Bronchial epithelial cell (primary cell): ENCODE results near the gene EPSTI1. TPM values are rescaled to one million over a fixed set of nuclear protein-coding genes. Genes with fewer than 3 reads are reported as not detected.
A peak's percentile ranks its signal among the peaks of the same experiment; 100 is the strongest.
"Not testable (repeated sequence)": the region's sequence is repeated elsewhere in the genome, so short reads cannot be mapped to it uniquely, and the experiment has no call there.

Experiments used
- DNase-seq: peaks from one replicate; pipeline ENCODE4 v3.0.0-alpha.2; 2010; ENCODE audit warnings: low read depth
- FAIRE-seq: peaks from 2 replicates; lab custom pipeline; 2011; peaks lifted over from hg19 to GRCh38; lab: Jason Lieb, UNC
- H3K27me3 ChIP-seq: 2 replicates; pipeline ENCODE4 v1.5.1; 2011; ENCODE audit warnings: low read length; ENCODE audit not compliant: control insufficient read depth, insufficient read depth
- H3K36me3 ChIP-seq: 2 replicates; pipeline ENCODE4 v1.5.1; 2011; ENCODE audit warnings: low read length; ENCODE audit not compliant: control insufficient read depth, insufficient read depth
- H3K4me3 ChIP-seq: 2 replicates; pipeline ENCODE4 v1.5.1; 2011; ENCODE audit warnings: mild to moderate bottlenecking, low read depth, low read length, control low read depth
- CTCF ChIP-seq: IDR thresholded peaks from 2 replicates; pipeline ENCODE4 v1.5.1; 2011; ENCODE audit warnings: mild to moderate bottlenecking, moderate library complexity, low read length, control low read depth, inconsistent platforms; ENCODE audit not compliant: insufficient read depth, severe bottlenecking
- total RNA-seq: library from RNA; depleted of rRNA; stranded (reverse); fragments of >200 nt; gene quantifications from 2 replicates; pipeline ENCODE4 v1.2.1, GENCODE V29; 2014

The EPSTI1 gene
- total RNA-seq, 1 donor from 2014 or later = 0.53 TPM

GRCh38 chr13:42992764-42993122 is 702 bp upstream of the EPSTI1 start:
- no peak for FAIRE-seq
- TF ChIP-seq CTCF = no peak
- no peaks in the 10 kb centered on the region for H3K27me3 ChIP-seq
- DNase-seq = no peak
- peak overlapping the region; percentile 44 for H3K4me3 ChIP-seq
- H3K36me3 ChIP-seq = no peaks in the 10 kb centered on the region

DNA sequence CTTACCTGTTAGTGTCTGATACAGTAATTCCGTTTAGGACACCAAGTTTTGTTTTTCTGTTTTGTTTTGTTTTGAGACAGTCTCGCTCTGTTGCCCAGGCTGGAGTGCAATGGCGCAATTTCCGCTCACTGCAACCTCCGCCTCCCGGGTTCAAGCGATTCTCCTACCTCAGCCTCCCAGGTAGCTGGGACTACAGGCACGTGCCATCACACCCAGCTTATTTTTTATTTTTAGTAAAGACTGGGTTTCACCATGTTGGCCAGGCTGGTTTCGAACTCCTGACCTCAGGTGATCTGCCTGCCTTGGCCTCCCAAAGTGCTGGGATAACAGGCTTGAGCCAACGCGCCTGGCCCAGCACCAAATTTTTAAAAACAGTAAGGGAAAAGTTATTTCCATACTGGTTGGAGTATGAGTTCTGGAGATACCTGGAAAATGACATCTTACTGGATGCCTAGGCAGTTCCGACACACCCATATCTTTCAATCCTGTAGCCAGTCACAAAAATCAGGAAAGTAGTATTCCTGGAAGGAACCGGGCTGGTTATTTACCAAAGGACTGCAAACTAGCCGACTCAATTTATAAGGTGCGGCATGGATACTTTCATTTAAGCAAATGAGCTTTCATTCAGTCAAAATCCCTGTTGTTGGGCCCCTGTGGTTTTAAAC is 676 bp downstream of the EPSTI1 start:
- not testable (repeated sequence) for FAIRE-seq, H3K27me3 ChIP-seq, H3K36me3 ChIP-seq, DNase-seq
- H3K4me3 ChIP-seq = peak overlapping the region; percentile 44

GRCh38 chr13:42990291-42991232 is 1.5 kb downstream of the EPSTI1 start:
- Histone ChIP-seq H3K4me3 (no peak overlapping the region), H3K27me3 (no peaks in the 10 kb centered on the region), H3K36me3 (no peaks in the 10 kb centered on the region)
- FAIRE-seq (no peak), DNase-seq (no peak)
- no peak for TF ChIP-seq CTCF

DNA sequence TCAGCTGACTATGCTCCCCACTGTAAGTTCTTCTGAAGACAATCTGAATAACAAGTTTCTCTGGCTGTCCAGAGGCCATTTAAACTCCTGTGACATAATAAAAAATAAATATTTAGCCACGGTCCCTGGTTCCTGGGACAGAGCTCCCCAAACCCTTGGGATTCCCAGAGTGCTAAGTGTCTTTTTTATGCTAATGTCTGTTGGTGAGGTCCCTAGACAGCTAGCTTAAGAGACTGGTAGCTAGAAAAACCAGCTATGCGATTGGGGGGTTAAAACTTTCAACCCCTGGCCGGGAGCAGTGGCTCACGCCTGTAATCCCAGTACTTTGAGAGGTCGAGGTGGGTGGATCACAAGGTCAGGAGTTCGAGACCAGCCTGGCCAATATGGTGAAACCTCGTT is 5.9 kb downstream of the EPSTI1 start:
- no peak overlapping the region for H3K4me3 ChIP-seq
- DNase-seq (no peak), FAIRE-seq (no peak)
- TF ChIP-seq CTCF = no peak
- H3K27me3 ChIP-seq = no peaks in the 10 kb centered on the region
- H3K36me3 ChIP-seq = no peaks in the 10 kb centered on the region

DNA sequence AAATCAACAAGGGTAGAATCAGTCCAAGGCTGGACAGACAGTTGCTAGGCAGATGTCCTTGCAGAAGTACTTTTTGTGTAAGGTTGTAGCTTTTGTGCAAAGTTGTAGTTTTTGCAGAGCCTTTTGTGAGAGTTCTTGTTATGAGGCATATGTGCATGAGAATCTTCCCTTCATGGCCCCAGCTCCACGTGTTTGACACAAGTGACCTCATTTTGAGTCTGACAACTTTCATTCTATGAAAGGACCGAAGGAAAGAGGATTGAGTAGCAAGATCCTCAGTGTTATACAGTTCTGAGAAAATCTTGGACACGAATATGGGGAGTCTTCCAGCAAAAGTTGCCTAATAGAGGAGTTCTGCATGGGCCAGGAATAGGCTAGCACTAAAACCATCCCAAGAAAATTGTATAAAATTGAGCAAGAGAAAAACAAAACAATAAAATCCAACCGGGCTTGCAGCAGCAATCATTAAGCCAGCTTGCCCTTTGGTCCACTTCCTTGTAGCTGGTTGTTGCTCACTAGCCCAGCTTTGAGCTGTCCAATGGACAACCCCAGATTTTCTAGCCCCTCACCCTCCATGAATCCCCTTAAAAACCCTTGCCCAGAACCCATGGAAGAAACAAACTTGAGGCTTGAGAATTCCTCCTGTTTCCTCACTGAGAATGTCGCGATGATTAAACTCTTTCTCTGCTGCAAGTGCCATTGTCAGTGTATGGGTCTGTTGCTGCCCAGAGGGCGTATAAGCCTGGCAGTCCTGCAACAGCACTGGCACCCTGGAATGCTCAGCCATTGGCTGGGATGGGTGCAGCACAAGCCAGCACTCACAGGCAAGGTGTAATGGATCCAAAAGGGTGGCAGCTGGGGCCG is 6.5 kb downstream of the EPSTI1 start:
- TF ChIP-seq CTCF = no peak
- Histone ChIP-seq H3K36me3 (no peaks in the 10 kb centered on the region), H3K4me3 (no peak overlapping the region), H3K27me3 (no peaks in the 10 kb centered on the region)
- FAIRE-seq (peak; percentile 73), DNase-seq (no peak)

- Histone ChIP-seq H3K27me3 (no peaks in the 10 kb centered on the region), H3K36me3 (no peaks in the 10 kb centered on the region), H3K4me3 (no peak overlapping the region)
- no peak for FAIRE-seq
- DNase-seq = no peak
- TF ChIP-seq CTCF = no peak
These were observed 7.3 kb downstream of the EPSTI1 start for GRCh38 chr13:42984691-42985090.
